HEK293 (cell line): Measurements from ENCODE around the gene UBAC2.

Source experiments
- CTCF ChIA-PET: fragments of 350-600 bp; formaldehyde crosslinking; extraction: SDS; loops from one replicate; lab custom pipeline; 2021; ENCODE audit warnings: antibody characterized with exemption; lab: Yijun Ruan, JAX
- POLR2A ChIA-PET: fragments of 300-600 bp; formaldehyde crosslinking; extraction: SDS; loops from one replicate; lab custom pipeline; 2020; ENCODE audit warnings: antibody characterized with exemption, inconsistent platforms; lab: Yijun Ruan, JAX
- H3K27ac ChIP-seq: fragments of 200-500 bp; sonication (Bioruptor generic); 2 replicates; pipeline ENCODE4 v1.5.1; 2014; ENCODE audit warnings: low read depth, low read length, control low read depth, inconsistent platforms; ENCODE audit errors: extremely low read depth
- H3K36me3 ChIP-seq, 2 experiments: fragments of 200-500 bp in 1 of 2; sonication (Bioruptor generic) in 1 of 2; 1 replicate in 1 of 2; 2 replicates in 1 of 2; pipeline ENCODE4 v1.5.1; 2014 to 2017; ENCODE audit warnings: inconsistent platforms in 2 of 2, low read length in 2 of 2; ENCODE audit not compliant: control insufficient read depth in 2 of 2, insufficient read depth in 1 of 2
- H3K4me1 ChIP-seq: fragments of 200-500 bp; sonication (Bioruptor generic); 2 replicates; pipeline ENCODE4 v1.5.1; 2014; ENCODE audit warnings: mild to moderate bottlenecking, low read length, inconsistent platforms; ENCODE audit not compliant: control insufficient read depth, insufficient read depth
- H3K4me3 ChIP-seq: 2 replicates; pipeline ENCODE4 v1.5.1; 2011; ENCODE audit warnings: low read depth, mild to moderate bottlenecking, control low read depth, low read length, moderate library complexity
- H3K9me3 ChIP-seq: fragments of 200-500 bp; sonication (Bioruptor generic); 2 replicates; pipeline ENCODE4 v1.5.1; 2014; ENCODE audit warnings: low read depth, low read length, inconsistent platforms; ENCODE audit not compliant: control insufficient read depth, insufficient read depth
- GLIS1 ChIP-seq: fragments of 450-650 bp; formaldehyde crosslinking; IDR thresholded peaks from 2 replicates; pipeline ENCODE4 v1.5.1; 2016; ENCODE audit warnings: missing biosample characterization, missing genetic modification characterization
- IKZF3 ChIP-seq: fragments of 450-650 bp; IDR thresholded peaks from 2 replicates; pipeline ENCODE4 v1.5.0; 2018; ENCODE audit warnings: missing biosample characterization, mild to moderate bottlenecking, missing genetic modification characterization, moderate library complexity
- KLF7 ChIP-seq: fragments of 450-650 bp; formaldehyde crosslinking; IDR thresholded peaks from 2 replicates; pipeline ENCODE4 v1.5.1; 2016; ENCODE audit warnings: missing biosample characterization, missing genetic modification characterization, borderline replicate concordance
- SETDB1 ChIP-seq: IDR thresholded peaks from one replicate; pipeline ENCODE4 v1.6.1; 2017; ENCODE audit warnings: mild to moderate bottlenecking, low read length, moderate library complexity, mixed read lengths; ENCODE audit not compliant: insufficient read length
- ZNF140 ChIP-seq: fragments of 450-650 bp; formaldehyde crosslinking; IDR thresholded peaks from 2 replicates; pipeline ENCODE4 v1.5.1; 2016; ENCODE audit warnings: missing biosample characterization, missing genetic modification characterization
- ZNF341 ChIP-seq: fragments of 450-650 bp; formaldehyde crosslinking; IDR thresholded peaks from 2 replicates; pipeline ENCODE4; 2016; ENCODE audit warnings: low read depth, missing biosample characterization, missing genetic modification characterization
- ZNF664 ChIP-seq: fragments of 450-650 bp; formaldehyde crosslinking; IDR thresholded peaks from 2 replicates; pipeline ENCODE4 v1.5.1; 2016; ENCODE audit warnings: missing biosample characterization, missing genetic modification characterization
- ZNF830 ChIP-seq: fragments of 450-650 bp; IDR thresholded peaks from 2 replicates; pipeline ENCODE4 v1.5.0; 2018; ENCODE audit warnings: missing biosample characterization, missing genetic modification characterization, low read depth, mild to moderate bottlenecking, moderate library complexity
- ZSCAN23 ChIP-seq: fragments of 450-650 bp; formaldehyde crosslinking; IDR thresholded peaks from 2 replicates; pipeline ENCODE4 v1.5.1; 2016; ENCODE audit warnings: missing biosample characterization, missing genetic modification characterization
- TF ChIP-seq, protein P1 (sequence below): fragments of 450-650 bp; formaldehyde crosslinking; IDR thresholded peaks from 2 replicates; pipeline ENCODE4 v1.5.1; 2017; ENCODE audit warnings: missing biosample characterization, mild to moderate bottlenecking, missing genetic modification characterization, moderate library complexity
- TF ChIP-seq, protein P2 (sequence below): fragments of 450-650 bp; formaldehyde crosslinking; IDR thresholded peaks from 2 replicates; pipeline ENCODE4 v1.5.0; 2017; ENCODE audit warnings: missing biosample characterization, missing genetic modification characterization, borderline replicate concordance
- TF ChIP-seq, protein P3 (sequence below): fragments of 450-650 bp; formaldehyde crosslinking; IDR thresholded peaks from 2 replicates; pipeline ENCODE4 v1.5.1; 2016; ENCODE audit warnings: missing biosample characterization, missing genetic modification characterization, borderline replicate concordance
- TF ChIP-seq, protein P4 (sequence below): fragments of 450-650 bp; IDR thresholded peaks from 2 replicates; pipeline ENCODE4 v1.5.1; 2018; ENCODE audit warnings: missing biosample characterization, mild to moderate bottlenecking, missing genetic modification characterization
- TF ChIP-seq, protein P5 (sequence below): fragments of 450-650 bp; formaldehyde crosslinking; IDR thresholded peaks from 2 replicates; pipeline ENCODE4 v1.5.1; 2016; ENCODE audit warnings: missing biosample characterization, missing genetic modification characterization
- TF ChIP-seq, protein P6 (sequence below): fragments of 450-650 bp; formaldehyde crosslinking; IDR thresholded peaks from 2 replicates; pipeline ENCODE4 v1.5.1; 2017; ENCODE audit warnings: missing biosample characterization, missing genetic modification characterization

Gene UBAC2

DNA sequence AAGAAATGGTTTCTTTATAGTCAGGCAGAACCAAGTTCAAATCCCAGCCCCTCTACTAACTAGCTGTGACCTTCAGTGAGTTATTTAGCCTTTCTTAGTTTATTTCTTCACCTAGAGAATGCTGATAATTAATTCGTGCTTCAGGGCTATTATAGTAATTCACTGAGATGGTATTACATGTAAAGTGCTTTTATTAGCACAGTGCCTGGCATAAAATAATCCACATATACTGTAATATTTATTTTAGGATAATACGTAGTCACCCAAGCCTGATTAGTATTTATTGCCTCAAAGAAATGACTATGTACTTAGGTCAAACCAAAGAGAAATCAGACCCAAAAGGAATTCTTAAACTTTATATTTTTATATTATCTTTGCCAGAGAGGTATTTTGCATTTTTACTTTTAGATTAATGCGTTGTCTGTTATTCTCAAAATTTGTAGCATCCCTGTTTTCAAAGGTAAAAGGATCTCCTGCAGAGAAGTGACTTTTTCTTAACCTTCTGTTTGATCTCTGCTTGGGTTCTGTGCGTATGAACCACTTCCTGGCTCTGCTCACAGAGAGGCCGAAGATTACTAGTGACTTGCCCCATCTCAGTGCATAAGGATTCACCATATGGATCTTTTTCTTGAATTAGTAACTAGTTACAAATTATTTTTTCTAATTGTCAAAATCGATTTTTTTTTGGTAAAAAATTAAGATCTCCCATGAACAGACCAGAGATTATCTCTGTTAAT, 19.7 kb downstream of the UBAC2 start:
- CTCF ChIA-PET = interaction anchor here (0.6 kb wide), 1 partner anchor 193 kb away, joined by 3 read pairs; no protein-coding TSS in a partner anchor
- H3K4me1 ChIP-seq = 0 out of 2 replicates have a peak, but pooled peaks cover 6% of the 10 kb centered on the region
- POLR2A ChIA-PET = no interaction called here

DNA sequence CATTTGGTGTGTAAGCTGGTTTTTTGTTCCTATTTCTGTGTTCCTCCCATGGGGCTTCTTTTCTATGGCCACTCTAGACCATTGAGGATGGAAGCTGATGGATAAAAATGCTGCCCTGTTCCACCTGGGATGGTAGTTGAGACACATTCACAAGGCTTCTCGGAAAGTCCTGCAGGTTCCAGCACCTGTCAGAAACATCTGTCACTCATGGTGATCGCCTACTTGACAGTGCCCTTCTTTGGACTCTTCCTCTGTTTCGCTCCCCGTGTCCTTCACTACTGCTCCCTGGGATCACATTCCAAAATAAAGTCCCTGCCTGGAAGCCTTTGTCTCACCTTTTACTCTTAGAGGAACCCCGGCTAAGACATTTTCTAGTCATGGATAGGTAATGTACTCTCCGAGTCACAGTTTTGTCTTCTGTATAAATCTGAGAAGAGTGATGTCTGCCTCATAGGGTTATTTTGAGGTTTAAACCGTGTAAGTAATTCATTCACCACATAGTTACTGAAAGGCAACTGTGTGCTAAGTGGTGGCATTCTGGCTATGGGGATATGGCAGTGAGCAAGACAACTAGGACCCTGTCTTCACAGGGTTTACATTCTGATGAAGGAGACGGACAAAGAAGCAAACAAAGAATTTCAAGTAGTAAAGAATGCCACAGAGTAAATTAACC, 21.0 kb downstream of the UBAC2 start:
- H3K4me1 ChIP-seq = 0 out of 2 replicates have a peak, but pooled peaks cover 6% of the 10 kb centered on the region
- TF ChIP-seq GLIS1 (tag by site-specific recombination) = no peak
- no peak for TF ChIP-seq ZNF830 (tag by site-specific recombination)
- TF ChIP-seq, protein P1, sequence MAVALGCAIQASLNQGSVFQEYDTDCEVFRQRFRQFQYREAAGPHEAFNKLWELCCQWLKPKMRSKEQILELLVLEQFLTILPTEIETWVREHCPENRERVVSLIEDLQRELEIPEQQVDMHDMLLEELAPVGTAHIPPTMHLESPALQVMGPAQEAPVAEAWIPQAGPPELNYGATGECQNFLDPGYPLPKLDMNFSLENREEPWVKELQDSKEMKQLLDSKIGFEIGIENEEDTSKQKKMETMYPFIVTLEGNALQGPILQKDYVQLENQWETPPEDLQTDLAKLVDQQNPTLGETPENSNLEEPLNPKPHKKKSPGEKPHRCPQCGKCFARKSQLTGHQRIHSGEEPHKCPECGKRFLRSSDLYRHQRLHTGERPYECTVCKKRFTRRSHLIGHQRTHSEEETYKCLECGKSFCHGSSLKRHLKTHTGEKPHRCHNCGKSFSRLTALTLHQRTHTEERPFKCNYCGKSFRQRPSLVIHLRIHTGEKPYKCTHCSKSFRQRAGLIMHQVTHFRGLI (tag by site-specific recombination) = no peak
- TF ChIP-seq ZSCAN23 (tag by site-specific recombination) = no peak
- TF ChIP-seq, protein P2, sequence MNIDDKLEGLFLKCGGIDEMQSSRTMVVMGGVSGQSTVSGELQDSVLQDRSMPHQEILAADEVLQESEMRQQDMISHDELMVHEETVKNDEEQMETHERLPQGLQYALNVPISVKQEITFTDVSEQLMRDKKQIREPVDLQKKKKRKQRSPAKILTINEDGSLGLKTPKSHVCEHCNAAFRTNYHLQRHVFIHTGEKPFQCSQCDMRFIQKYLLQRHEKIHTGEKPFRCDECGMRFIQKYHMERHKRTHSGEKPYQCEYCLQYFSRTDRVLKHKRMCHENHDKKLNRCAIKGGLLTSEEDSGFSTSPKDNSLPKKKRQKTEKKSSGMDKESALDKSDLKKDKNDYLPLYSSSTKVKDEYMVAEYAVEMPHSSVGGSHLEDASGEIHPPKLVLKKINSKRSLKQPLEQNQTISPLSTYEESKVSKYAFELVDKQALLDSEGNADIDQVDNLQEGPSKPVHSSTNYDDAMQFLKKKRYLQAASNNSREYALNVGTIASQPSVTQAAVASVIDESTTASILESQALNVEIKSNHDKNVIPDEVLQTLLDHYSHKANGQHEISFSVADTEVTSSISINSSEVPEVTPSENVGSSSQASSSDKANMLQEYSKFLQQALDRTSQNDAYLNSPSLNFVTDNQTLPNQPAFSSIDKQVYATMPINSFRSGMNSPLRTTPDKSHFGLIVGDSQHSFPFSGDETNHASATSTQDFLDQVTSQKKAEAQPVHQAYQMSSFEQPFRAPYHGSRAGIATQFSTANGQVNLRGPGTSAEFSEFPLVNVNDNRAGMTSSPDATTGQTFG (tag by site-specific recombination) = no peak
- TF ChIP-seq, protein P3, sequence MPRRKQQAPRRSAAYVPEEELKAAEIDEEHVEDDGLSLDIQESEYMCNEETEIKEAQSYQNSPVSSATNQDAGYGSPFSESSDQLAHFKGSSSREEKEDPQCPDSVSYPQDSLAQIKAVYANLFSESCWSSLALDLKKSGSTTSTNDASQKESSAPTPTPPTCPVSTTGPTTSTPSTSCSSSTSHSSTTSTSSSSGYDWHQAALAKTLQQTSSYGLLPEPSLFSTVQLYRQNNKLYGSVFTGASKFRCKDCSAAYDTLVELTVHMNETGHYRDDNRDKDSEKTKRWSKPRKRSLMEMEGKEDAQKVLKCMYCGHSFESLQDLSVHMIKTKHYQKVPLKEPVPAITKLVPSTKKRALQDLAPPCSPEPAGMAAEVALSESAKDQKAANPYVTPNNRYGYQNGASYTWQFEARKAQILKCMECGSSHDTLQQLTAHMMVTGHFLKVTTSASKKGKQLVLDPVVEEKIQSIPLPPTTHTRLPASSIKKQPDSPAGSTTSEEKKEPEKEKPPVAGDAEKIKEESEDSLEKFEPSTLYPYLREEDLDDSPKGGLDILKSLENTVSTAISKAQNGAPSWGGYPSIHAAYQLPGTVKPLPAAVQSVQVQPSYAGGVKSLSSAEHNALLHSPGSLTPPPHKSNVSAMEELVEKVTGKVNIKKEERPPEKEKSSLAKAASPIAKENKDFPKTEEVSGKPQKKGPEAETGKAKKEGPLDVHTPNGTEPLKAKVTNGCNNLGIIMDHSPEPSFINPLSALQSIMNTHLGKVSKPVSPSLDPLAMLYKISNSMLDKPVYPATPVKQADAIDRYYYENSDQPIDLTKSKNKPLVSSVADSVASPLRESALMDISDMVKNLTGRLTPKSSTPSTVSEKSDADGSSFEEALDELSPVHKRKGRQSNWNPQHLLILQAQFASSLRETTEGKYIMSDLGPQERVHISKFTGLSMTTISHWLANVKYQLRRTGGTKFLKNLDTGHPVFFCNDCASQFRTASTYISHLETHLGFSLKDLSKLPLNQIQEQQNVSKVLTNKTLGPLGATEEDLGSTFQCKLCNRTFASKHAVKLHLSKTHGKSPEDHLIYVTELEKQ (tag by site-specific recombination) = no peak
- no peak for TF ChIP-seq IKZF3 (tag by site-specific recombination)
- no peak for TF ChIP-seq ZNF341 (tag by site-specific recombination)
- TF ChIP-seq, protein P4, sequence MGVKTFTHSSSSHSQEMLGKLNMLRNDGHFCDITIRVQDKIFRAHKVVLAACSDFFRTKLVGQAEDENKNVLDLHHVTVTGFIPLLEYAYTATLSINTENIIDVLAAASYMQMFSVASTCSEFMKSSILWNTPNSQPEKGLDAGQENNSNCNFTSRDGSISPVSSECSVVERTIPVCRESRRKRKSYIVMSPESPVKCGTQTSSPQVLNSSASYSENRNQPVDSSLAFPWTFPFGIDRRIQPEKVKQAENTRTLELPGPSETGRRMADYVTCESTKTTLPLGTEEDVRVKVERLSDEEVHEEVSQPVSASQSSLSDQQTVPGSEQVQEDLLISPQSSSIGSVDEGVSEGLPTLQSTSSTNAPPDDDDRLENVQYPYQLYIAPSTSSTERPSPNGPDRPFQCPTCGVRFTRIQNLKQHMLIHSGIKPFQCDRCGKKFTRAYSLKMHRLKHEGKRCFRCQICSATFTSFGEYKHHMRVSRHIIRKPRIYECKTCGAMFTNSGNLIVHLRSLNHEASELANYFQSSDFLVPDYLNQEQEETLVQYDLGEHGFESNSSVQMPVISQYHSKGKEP (tag by site-specific recombination) = no peak

More for the DNA sequence above, 19.7 kb downstream of the UBAC2 start:
- Histone ChIP-seq H3K4me3 (no peak overlapping the region), H3K9me3 (no peaks in the 10 kb centered on the region), H3K27ac (no peak overlapping the region), H3K36me3 (peaks cover 0 to 9% of the 10 kb centered on the region in 2 experiments; a peak in 1 of 3 replicates)
- TF ChIP-seq KLF7 (tag by site-specific recombination) (no peak), ZNF140 (0 out of 2 replicates have a peak, but pooled peaks have one; percentile 0), ZNF664 (tag by site-specific recombination) (0 out of 2 replicates have a peak, but pooled peaks have one; percentile 31), SETDB1 (no peak)
- TF ChIP-seq, protein P5, sequence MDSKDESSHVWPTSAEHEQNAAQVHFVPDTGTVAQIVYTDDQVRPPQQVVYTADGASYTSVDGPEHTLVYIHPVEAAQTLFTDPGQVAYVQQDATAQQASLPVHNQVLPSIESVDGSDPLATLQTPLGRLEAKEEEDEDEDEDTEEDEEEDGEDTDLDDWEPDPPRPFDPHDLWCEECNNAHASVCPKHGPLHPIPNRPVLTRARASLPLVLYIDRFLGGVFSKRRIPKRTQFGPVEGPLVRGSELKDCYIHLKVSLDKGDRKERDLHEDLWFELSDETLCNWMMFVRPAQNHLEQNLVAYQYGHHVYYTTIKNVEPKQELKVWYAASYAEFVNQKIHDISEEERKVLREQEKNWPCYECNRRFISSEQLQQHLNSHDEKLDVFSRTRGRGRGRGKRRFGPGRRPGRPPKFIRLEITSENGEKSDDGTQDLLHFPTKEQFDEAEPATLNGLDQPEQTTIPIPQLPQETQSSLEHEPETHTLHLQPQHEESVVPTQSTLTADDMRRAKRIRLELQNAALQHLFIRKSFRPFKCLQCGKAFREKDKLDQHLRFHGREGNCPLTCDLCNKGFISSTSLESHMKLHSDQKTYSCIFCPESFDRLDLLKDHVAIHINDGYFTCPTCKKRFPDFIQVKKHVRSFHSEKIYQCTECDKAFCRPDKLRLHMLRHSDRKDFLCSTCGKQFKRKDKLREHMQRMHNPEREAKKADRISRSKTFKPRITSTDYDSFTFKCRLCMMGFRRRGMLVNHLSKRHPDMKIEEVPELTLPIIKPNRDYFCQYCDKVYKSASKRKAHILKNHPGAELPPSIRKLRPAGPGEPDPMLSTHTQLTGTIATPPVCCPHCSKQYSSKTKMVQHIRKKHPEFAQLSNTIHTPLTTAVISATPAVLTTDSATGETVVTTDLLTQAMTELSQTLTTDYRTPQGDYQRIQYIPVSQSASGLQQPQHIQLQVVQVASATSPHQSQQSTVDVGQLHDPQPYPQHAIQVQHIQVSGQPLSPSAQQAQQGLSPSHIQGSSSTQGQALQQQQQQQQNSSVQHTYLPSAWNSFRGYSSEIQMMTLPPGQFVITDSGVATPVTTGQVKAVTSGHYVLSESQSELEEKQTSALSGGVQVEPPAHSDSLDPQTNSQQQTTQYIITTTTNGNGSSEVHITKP (tag by site-specific recombination) = 0 out of 2 replicates have a peak, but pooled peaks have one; percentile 27
- TF ChIP-seq, protein P6, sequence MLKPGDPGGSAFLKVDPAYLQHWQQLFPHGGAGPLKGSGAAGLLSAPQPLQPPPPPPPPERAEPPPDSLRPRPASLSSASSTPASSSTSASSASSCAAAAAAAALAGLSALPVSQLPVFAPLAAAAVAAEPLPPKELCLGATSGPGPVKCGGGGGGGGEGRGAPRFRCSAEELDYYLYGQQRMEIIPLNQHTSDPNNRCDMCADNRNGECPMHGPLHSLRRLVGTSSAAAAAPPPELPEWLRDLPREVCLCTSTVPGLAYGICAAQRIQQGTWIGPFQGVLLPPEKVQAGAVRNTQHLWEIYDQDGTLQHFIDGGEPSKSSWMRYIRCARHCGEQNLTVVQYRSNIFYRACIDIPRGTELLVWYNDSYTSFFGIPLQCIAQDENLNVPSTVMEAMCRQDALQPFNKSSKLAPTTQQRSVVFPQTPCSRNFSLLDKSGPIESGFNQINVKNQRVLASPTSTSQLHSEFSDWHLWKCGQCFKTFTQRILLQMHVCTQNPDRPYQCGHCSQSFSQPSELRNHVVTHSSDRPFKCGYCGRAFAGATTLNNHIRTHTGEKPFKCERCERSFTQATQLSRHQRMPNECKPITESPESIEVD (tag by site-specific recombination) = peak; percentile 52; the same call in 1 of the 2 replicates

More for the DNA sequence above, 21.0 kb downstream of the UBAC2 start:
- CTCF ChIA-PET = no interaction called here
- Histone ChIP-seq H3K27ac (no peak overlapping the region), H3K4me3 (no peak overlapping the region), H3K9me3 (no peaks in the 10 kb centered on the region), H3K36me3 (peaks cover 0 to 9% of the 10 kb centered on the region in 2 experiments; a peak in 1 of 3 replicates)
- POLR2A ChIA-PET = no interaction called here
